GM21515 (cell line): ENCODE data around the gene CALHM4.

Source experiments
- ATAC-seq: cut with Tn5 transposase; IDR thresholded peaks from one replicate; pipeline ENCODE4 v1.9.1; 2021; ENCODE audit not compliant: unreplicated experiment

The CALHM4 gene

DNA sequence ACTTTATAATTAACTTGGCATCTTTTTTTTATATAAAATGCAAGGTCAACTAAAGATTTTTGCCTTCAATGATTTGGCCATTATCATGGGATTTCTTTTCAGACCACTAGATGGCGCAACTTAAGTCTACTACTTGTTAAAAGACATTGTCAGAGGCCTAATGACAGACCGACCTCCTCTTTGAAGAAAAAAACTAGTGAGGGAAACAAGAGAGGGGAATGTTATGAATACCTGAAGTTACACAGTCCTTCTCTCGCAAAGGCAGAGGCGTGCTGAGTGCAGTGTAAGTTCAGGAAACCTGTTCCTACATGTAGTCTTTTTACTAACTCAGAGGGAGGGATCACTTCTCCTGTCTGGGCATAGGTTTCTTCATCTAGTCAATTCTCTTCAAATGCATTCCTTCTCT lies 17.3 kb upstream of the CALHM4 start:
- ATAC-seq, result peak; percentile 71

DNA sequence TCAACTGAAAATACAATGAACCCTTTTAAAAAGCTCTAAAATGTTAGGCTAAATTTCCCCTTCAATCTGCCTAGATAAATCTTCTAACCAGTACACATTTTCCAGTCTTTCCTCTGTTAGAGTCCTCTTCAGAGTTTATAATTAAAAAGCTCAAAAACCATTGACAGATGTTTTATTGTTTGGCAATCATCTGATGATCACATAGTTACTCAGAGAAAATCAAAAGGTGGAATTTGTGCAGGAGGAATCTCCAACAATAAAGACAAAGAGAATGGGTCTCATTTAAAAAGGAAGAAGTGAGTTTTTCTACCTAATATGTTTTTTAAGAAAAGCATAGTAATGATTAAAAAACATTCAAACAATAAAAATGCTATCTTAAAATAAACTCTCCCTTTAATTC lies 11.1 kb upstream of the CALHM4 start:
- ATAC-seq, result no peak

DNA sequence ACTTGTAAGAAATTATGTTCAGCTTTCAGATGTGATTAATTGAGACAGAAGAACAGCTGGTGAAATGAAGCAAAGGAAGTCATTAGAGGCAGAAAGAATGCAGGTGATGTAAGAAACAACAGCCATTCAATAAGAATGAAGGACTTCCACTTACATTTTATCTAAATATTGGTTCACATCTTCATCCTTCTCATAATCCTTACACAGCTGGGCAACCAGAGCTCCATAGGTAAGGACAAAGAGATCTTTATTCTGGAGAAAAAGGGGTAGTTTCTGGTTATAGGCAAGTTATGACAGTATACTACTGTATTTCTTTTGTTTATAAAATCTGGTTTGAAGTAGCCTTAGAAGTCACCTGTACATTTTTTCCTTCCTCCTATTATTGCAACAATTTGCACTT lies 10.4 kb upstream of the CALHM4 start:
- no peak for ATAC-seq

DNA sequence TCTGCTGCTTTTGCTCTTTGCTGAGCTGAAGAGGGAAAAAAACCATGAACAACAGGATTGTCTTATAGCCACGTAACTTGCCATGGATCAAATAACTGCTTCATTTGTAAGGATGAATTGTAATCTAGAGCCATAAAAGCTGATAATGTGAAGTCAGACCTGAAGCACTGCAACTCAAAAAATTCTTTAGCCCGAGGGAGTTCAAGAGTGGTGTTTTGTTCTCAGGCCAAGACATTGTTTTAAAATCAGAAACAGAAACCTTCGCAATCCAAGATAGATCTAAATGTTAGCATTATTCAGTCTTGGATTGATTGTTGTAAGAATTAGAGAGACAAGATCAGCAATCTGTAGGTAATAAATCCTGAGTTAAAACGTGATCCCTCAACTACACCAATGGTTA lies 7.9 kb upstream of the CALHM4 start, which contains the start of gene TRAPPC3L:
Gene TRAPPC3L (minus strand): TSS at position 34 of the 400 bp plus-strand sequence. CDS start 170 bp downstream, outside the sequence.
- no peak for ATAC-seq

- no peak for ATAC-seq
Measured at GRCh38 chr6:116547358-116547757, 6.2 kb upstream of the CALHM4 start.

DNA sequence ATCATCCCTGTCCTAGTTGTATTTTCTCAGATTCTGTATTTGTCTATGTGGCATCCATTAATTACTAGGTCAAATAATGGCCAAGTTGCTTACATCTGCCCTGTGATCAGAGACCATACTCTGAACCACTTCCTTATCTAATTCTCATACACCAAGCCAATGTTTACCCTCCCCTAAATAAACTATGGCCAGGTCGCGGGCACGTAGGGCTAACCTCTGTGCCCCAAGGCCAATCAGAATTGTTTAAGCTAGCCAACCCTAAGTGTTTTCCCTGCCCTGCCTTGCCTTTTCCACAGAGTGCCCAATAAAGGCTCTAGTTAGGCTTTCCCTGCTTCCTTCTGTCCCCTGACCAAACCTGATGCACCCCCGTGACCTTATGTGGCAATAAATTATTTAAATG lies 2.8 kb upstream of the CALHM4 start:
- ATAC-seq, result no peak

- no peak for ATAC-seq
Measured at GRCh38 chr6:116556065-116556464, 2.5 kb downstream of the CALHM4 start.

GRCh38 chr6:116556814-116557415 lies 3.4 kb downstream of the CALHM4 start:
- ATAC-seq, result no peak

- ATAC-seq, result no peak
Measured at GRCh38 chr6:116557893-116558292, 4.3 kb downstream of the CALHM4 start.

GRCh38 chr6:116560130-116560529 lies 6.6 kb downstream of the CALHM4 start:
- no peak for ATAC-seq

GRCh38 chr6:116561377-116562018 lies 7.9 kb downstream of the CALHM4 start:
- peak; percentile 67 for ATAC-seq

DNA sequence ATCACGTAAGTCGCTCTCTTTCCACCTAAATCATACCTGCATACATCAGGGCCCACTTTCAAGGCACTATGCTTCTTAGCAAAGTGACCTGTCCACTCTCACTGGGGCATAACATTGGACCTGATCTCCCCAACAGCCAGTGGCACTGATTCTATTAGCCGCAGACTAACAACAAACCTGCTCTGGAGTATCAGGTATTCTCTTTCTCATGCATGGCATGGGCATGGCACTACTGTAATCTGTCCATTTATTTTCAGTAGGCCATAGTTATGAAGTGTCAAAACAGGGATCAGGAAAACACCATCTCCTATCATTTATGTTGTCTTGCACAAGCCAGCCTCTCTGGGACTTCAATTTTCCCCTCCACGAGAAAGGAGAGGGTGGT lies 8.5 kb downstream of the CALHM4 start:
- no peak for ATAC-seq

GRCh38 chr6:116562614-116563013 lies 9.1 kb downstream of the CALHM4 start:
- ATAC-seq, result no peak

DNA sequence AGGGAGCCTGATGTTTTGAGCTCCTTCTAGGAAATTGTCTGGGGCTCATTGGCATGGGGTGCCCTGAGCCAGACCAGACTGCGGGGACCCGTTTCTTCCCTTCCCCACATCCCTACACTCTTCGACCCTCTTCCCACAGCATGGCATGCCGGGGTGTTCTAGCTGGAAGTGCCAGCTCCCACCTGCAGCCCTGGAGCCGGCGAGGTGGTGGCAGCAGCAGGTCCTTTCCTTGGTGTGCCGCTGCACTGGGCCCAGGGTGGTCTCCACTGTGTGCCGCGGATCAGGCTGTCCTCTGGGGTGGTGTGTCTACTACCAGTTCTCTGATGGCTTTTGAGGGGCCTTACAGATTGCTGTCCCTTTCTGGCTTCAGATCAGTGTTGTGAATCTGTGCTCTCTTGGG lies 10.3 kb downstream of the CALHM4 start:
- no peak for ATAC-seq

- no peak for ATAC-seq
Measured at GRCh38 chr6:116564311-116564710, 10.8 kb downstream of the CALHM4 start.

GRCh38 chr6:116564921-116565872 lies 11.6 kb downstream of the CALHM4 start:
- ATAC-seq, result no peak

DNA sequence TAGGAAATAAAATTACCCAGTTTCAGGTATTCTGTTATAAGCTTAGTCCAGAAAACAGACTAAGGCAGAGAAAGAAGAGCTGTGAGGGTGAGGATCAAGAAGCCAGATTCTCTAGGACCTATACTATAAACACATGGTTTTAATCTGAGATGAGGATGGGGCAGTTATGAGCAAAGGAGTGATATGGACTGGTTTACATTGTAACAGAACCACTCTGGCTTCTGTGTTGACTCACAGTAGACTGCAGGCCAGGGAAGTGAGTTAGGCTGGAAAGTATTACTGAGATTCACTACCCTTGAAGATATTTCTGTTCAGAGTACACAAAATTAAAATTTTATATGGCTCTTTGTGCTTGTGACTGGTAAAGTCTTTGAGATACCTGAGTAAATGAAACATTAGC lies 14.6 kb downstream of the CALHM4 start:
- ATAC-seq, result no peak

- no peak for ATAC-seq
Measured at GRCh38 chr6:116568821-116569755, 15.5 kb downstream of the CALHM4 start.

DNA sequence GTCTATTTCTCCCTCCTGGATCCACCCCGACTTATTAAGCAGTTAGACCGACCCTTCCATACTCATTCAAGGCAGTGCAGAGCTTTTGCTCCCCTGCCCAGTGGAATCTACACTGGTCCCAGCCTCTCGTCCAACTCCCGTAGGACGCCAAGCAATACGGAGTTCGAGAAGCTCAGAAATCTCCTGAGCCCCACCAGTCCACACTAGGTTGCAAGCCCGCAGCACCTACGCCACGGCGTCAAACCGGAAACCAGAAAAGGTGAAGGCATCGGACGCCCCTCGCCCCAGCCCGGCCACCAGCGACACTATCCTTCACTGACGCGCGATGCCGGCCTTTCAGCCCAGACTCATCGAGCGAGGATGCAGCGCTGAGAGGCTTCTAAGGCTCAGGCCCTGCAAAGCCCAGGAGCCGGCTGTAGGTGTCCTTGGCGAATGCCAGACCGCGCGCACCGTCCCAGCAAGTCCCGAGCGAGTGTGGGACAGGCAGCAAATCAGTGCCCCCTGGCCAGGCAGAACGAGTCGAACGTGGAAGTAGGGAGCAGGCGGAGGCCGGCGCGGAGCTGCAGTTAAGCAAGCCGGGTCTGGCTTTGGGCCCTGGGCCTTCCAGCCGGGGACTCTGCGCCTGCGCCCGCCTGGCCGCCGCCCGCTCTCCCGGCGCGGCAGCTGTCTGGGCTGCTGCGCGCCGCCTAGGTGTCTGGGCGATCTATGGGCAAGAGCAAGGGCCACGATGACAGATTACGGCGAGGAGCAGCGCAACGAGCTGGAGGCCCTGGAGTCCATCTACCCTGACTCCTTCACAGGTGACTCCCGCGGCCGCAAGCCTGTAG lies 17.5 kb downstream of the CALHM4 start, which contains the start of gene RWDD1:
Gene RWDD1 (plus strand): TSS at position 649 of the 827 bp plus-strand sequence. CDS start 79 bp downstream, at position 728.
- ATAC-seq, result peak; percentile 95

GRCh38 chr6:116571683-116572000 lies 18.1 kb downstream of the CALHM4 start:
- ATAC-seq, result no peak
